GM12878 (cell line): ENCODE measurements around the gene SP100. TPM values are rescaled to one million over a fixed set of nuclear protein-coding genes. Genes with fewer than 3 reads are reported as not detected.

ENCODE experiments used
- ATAC-seq: fragments of 200-7000 bp; cut with Tn5 transposase; 3 replicates; pipeline ENCODE4 v1.9.1; 2020; ENCODE audit warnings: mild to moderate bottlenecking, moderate library complexity
- BruUV-seq: library from RNA; stranded (reverse); fragments of 400-500 nt; replicated peaks from 2 replicates; lab custom pipeline; 2021; lab: Mats Ljungman, UMichigan
- CTCF ChIA-PET: fragments of 300-600 bp; sonication (Branson Sonifier 250); formaldehyde crosslinking; extraction: SDS; loops from one replicate; lab custom pipeline; 2021; ENCODE audit warnings: inconsistent platforms; lab: Yijun Ruan, JAX
- POLR2A ChIA-PET: fragments of 350-600 bp; formaldehyde crosslinking; extraction: SDS; loops from one replicate; lab custom pipeline; 2021; ENCODE audit warnings: inconsistent platforms; lab: Charles Lee
- RAD21 ChIA-PET: fragments of 300-600 bp; sonication (Branson Sonifier 250); formaldehyde crosslinking; loops from one replicate; lab custom pipeline; 2023; ENCODE audit warnings: antibody characterized with exemption; ENCODE audit not compliant: unreplicated experiment; lab: Charles Lee
- SMC1A ChIA-PET: fragments of 300-600 bp; sonication (Branson Sonifier 250); formaldehyde crosslinking; loops from one replicate; lab custom pipeline; 2023; ENCODE audit not compliant: unreplicated experiment, uncharacterized antibody; lab: Charles Lee
- DNase-seq: peaks from one replicate; pipeline ENCODE4 v3.0.0-alpha.2; 2011; ENCODE audit warnings: low read depth, low spot score
- FAIRE-seq: peaks from 3 replicates; lab custom pipeline; 2011; peaks lifted over from hg19 to GRCh38; lab: Jason Lieb, UNC
- H2AFZ ChIP-seq: 2 replicates; pipeline ENCODE4 v1.6.0; 2011; ENCODE audit warnings: low read depth, low read length, control low read depth; ENCODE audit not compliant: control insufficient read depth
- H3K27ac ChIP-seq: 2 replicates; pipeline ENCODE4 v1.5.1; 2011; ENCODE audit warnings: control low read depth; ENCODE audit not compliant: control insufficient read depth, insufficient read depth
- H3K27me3 ChIP-seq, 2 experiments: replicated peaks in 1 of 2; 2 replicates each; pipeline versions ENCODE4 v1.6.0 to v1.6.1; 2011; ENCODE audit warnings: low read length in 1 of 2; ENCODE audit not compliant: control insufficient read depth in 2 of 2, insufficient read depth in 2 of 2
- H3K36me3 ChIP-seq, 2 experiments: 2 replicates each; pipeline ENCODE4 v1.5.1; 2011; ENCODE audit warnings: low read length in 1 of 2; ENCODE audit not compliant: control insufficient read depth in 2 of 2, insufficient read depth in 2 of 2
- H3K4me1 ChIP-seq: 2 replicates; pipeline ENCODE4 v1.6.1; 2011; ENCODE audit warnings: mild to moderate bottlenecking, low read length, moderate library complexity, mixed read lengths; ENCODE audit not compliant: control insufficient read depth, insufficient read depth
- H3K4me2 ChIP-seq: 2 replicates; pipeline ENCODE4 v1.6.0; 2011; ENCODE audit warnings: control low read depth; ENCODE audit not compliant: control insufficient read depth, insufficient read depth
- H3K4me3 ChIP-seq: fragments of 200-600 bp; sonication (generic); 2 replicates; pipeline ENCODE4 v1.5.1; 2016
- H3K79me2 ChIP-seq: 2 replicates; pipeline ENCODE4 v1.6.0; 2011; ENCODE audit warnings: low read length; ENCODE audit not compliant: control insufficient read depth, insufficient read depth
- H3K9ac ChIP-seq: 2 replicates; pipeline ENCODE4 v1.8.0; 2011; ENCODE audit warnings: low read length, control low read depth, mixed read lengths; ENCODE audit not compliant: control insufficient read depth, insufficient read depth
- H3K9me3 ChIP-seq: replicated peaks from 3 replicates; pipeline ENCODE4 v1.5.1; 2011; ENCODE audit warnings: mild to moderate bottlenecking, low read length; ENCODE audit not compliant: control insufficient read depth, insufficient read depth
- H4K20me1 ChIP-seq: 2 replicates; pipeline ENCODE4 v1.6.0; 2011; ENCODE audit not compliant: control insufficient read depth, insufficient read depth
- E4F1 ChIP-seq: fragments of 450-650 bp; IDR thresholded peaks from 2 replicates; pipeline ENCODE4 v1.6.1; 2018; ENCODE audit warnings: borderline replicate concordance, mild to moderate bottlenecking; ENCODE audit not compliant: partially characterized antibody
- EED ChIP-seq: sonication (generic); IDR thresholded peaks from 2 replicates; pipeline ENCODE4 v1.6.1; 2016; ENCODE audit warnings: antibody characterized with exemption, low read depth
- GATAD2B ChIP-seq: fragments of 450-650 bp; conservative IDR thresholded peaks from 2 replicates; pipeline ENCODE4 v1.6.1; 2017; ENCODE audit warnings: low read depth, mild to moderate bottlenecking, moderate library complexity
- HCFC1 ChIP-seq: fragments of 150-350 bp; IDR thresholded peaks from 2 replicates; pipeline ENCODE4 v1.6.1; 2014; ENCODE audit warnings: low read length
- KLF5 ChIP-seq: fragments of 450-650 bp; IDR thresholded peaks from 2 replicates; pipeline ENCODE4 v1.6.1; 2014; ENCODE audit warnings: mild to moderate bottlenecking; ENCODE audit not compliant: partially characterized antibody
- NFYB ChIP-seq: IDR thresholded peaks from 2 replicates; pipeline ENCODE4 v1.6.1; 2011; ENCODE audit warnings: low read depth, mild to moderate bottlenecking, low read length, improper control_type of control experiment, moderate library complexity; ENCODE audit not compliant: insufficient read depth
- PKNOX1 ChIP-seq: fragments of 450-650 bp; IDR thresholded peaks from 2 replicates; pipeline ENCODE4 v1.6.1; 2016; ENCODE audit warnings: mild to moderate bottlenecking
- RUNX3 ChIP-seq: IDR thresholded peaks from 2 replicates; pipeline ENCODE4 v1.6.1; 2012; ENCODE audit warnings: low read length, inconsistent platforms
- SPI1 ChIP-seq: IDR thresholded peaks from 2 replicates; pipeline ENCODE4 v1.6.1; 2011; ENCODE audit warnings: low read depth, mild to moderate bottlenecking, low read length, moderate library complexity, borderline replicate concordance; ENCODE audit not compliant: insufficient read depth
- SRF ChIP-seq, 2 experiments: IDR thresholded peaks; 2 replicates each; pipeline ENCODE4 v1.6.1; 2011; ENCODE audit warnings: low read depth in 2 of 2, low read length in 2 of 2, mild to moderate bottlenecking in 1 of 2, moderate library complexity in 1 of 2
- TARDBP ChIP-seq: IDR thresholded peaks from 2 replicates; pipeline ENCODE4 v1.6.1; 2016; ENCODE audit warnings: borderline replicate concordance
- ZBTB33 ChIP-seq: fragments of 450-650 bp; IDR thresholded peaks from 2 replicates; pipeline ENCODE4 v1.6.1; 2017; ENCODE audit warnings: mild to moderate bottlenecking
- ZBTB40 ChIP-seq: fragments of 450-650 bp; IDR thresholded peaks from 2 replicates; pipeline ENCODE4 v1.6.1; 2016; ENCODE audit warnings: mild to moderate bottlenecking, moderate library complexity, borderline replicate concordance
- ZNF24 ChIP-seq: fragments of 450-650 bp; IDR thresholded peaks from 2 replicates; pipeline ENCODE4 v1.6.1; 2017; ENCODE audit warnings: antibody characterized with exemption, mild to moderate bottlenecking
- ZNF384 ChIP-seq: IDR thresholded peaks from 2 replicates; pipeline ENCODE4 v1.6.1; 2012; ENCODE audit warnings: low read depth, mild to moderate bottlenecking, low read length, improper control_type of control experiment, borderline replicate concordance
- WGBS: methylation state at CpG from one replicate; pipeline ENCODE4 v1.1.6; 2016; ENCODE audit warnings: low lambda C conversion rate; ENCODE audit not compliant: insufficient replicate concordance, insufficient coverage; ENCODE audit errors: missing lambda C conversion rate; 5-methylcytosine and 5-hydroxymethylcytosine counted together
- in situ Hi-C: fragments of 300-500 bp; cut with MboI; formaldehyde crosslinking; loops from 9 replicates; pipeline ENCODE4 v1.14.3; 2018; ENCODE audit warnings: mixed read lengths
- intact Hi-C: fragments of 100-400 bp; cut with micrococcal nuclease; formaldehyde crosslinking; loops from one replicate; pipeline ENCODE4 v1.14.2; 2022; ENCODE audit not compliant: unreplicated experiment
- polyA plus RNA-seq, 11 experiments: library from polyadenylated mRNA; depleted of rRNA in 4 of 11; unstranded in 6 of 11; stranded (reverse) in 5 of 11; fragments of >200 nt; fragmentation: Nextera tagmentation in 4 of 11; fragmentation: Illumina TruSeq in 1 of 11; extraction: Ambion mirVana in 4 of 11; extraction: Trizol in 1 of 11; gene quantifications; 1 replicate in 1 of 11; 2 replicates in 10 of 11; pipeline versions ENCODE4 v1.2.1 to v1.2.3, GENCODE V29; 2011 to 2016; ENCODE audit warnings: inconsistent platforms in 2 of 11, missing spikeins in 2 of 11, low read depth in 1 of 11
- total RNA-seq, 4 experiments: library from RNA; depleted of rRNA in 3 of 4; stranded (reverse); fragments of >200 nt in 3 of 4; fragmentation: Illumina TruSeq in 1 of 4; extraction: Trizol in 1 of 4; gene quantifications; 2 replicates each; pipeline versions ENCODE4 v1.2.1 to v1.2.3, GENCODE V29; 2013 to 2021

SP100 gene
- total and polyA plus RNA-seq, 10 of the 15 experiments (the other 5 are each of a cell fraction or from before 2014, with no cell fraction given), result 109 to 239 (median 180) TPM

GRCh38 chr2:230413479-230413878 lies 2.5 kb upstream of the SP100 start:
- ChIA-PET POLR2A (no interaction called here), SMC1A (interaction anchor here (0.6 to 2.6 kb wide), 4 partner anchors 35 to 202 kb away, joined by 3 to 8 read pairs (median 4); no protein-coding TSS in a partner anchor), RAD21 (no interaction called here), CTCF (no interaction called here)
- FAIRE-seq (no peak), DNase-seq (peak; percentile 53), ATAC-seq (no peak)
- Histone ChIP-seq H3K27me3 (no peaks in the 10 kb centered on the region), H3K9me3 (no peaks in the 10 kb centered on the region), H3K27ac (peak overlapping the region; percentile 95), H3K4me3 (no peak overlapping the region; the same call in 1 of the 2 replicates), H3K4me2 (peak overlapping the region; percentile 99; the same call in 1 of the 2 replicates), H4K20me1 (no peaks in the 10 kb centered on the region), H3K79me2 (peaks cover 37% of the 10 kb centered on the region), H3K9ac (no peak overlapping the region), H3K36me3 (no peaks in the 10 kb centered on the region), H2AFZ (no peak overlapping the region), H3K4me1 (peaks cover 35% of the 10 kb centered on the region)
- intact Hi-C loops, result loop anchor here (10.0 kb wide), 1 partner anchor 301 kb away; the partner anchor contains the start of gene CAB39
- 53% methylated on average over 3 of the region's 3 CpGs for WGBS
- no TSS peak for BruUV-seq
- in situ Hi-C loops, result no loop called here
- TF ChIP-seq E4F1, result no peak
- no peak for TF ChIP-seq TARDBP
- no peak for TF ChIP-seq SRF (IDR thresholded peaks at IDR 0.05; ENCODE audit: low read depth in 2 of 2, low read length in 2 of 2)
- TF ChIP-seq ZBTB40, result no peak
- TF ChIP-seq RUNX3, result no peak
- TF ChIP-seq ZBTB33, result no peak
- TF ChIP-seq EED, result no peak
- TF ChIP-seq ZNF24, result no peak
- peak; percentile 11; the same call in 1 of the 2 replicates for TF ChIP-seq PKNOX1
- no peak for TF ChIP-seq GATAD2B
- peak; percentile 84 for TF ChIP-seq NFYB
- TF ChIP-seq ZNF384, result no peak
- no peak for TF ChIP-seq SPI1
- TF ChIP-seq KLF5, result no peak
- no peak for TF ChIP-seq HCFC1
